NT2/D1 (cell line): ENCODE measurements around the gene WASF2.

Experiments
- DNase-seq: peaks from one replicate; pipeline ENCODE4 v3.0.0-alpha.2; 2011; ENCODE audit warnings: low read depth, low spot score
- H3K27me3 ChIP-seq: 2 replicates; pipeline ENCODE4 v1.6.0; 2011; ENCODE audit warnings: mild to moderate bottlenecking; ENCODE audit not compliant: insufficient read length, insufficient read depth
- H3K36me3 ChIP-seq: 2 replicates; pipeline ENCODE4 v1.6.1; 2011; ENCODE audit warnings: mild to moderate bottlenecking, low read length, mixed read lengths; ENCODE audit not compliant: insufficient read depth, insufficient read length
- H3K4me1 ChIP-seq: 2 replicates; pipeline ENCODE4 v1.5.1; 2011; ENCODE audit not compliant: insufficient read depth, insufficient read length
- H3K4me3 ChIP-seq: 2 replicates; pipeline ENCODE4 v1.5.1; 2011; ENCODE audit warnings: low read depth; ENCODE audit not compliant: insufficient read length
- H3K9ac ChIP-seq: 2 replicates; pipeline ENCODE4 v1.6.0; 2011; ENCODE audit warnings: low read depth; ENCODE audit not compliant: insufficient read length
- H3K9me3 ChIP-seq: 2 replicates; pipeline ENCODE4 v1.5.1; 2011; ENCODE audit warnings: mild to moderate bottlenecking, low read length; ENCODE audit not compliant: insufficient read depth
- SUZ12 ChIP-seq: IDR thresholded peaks from 2 replicates; pipeline ENCODE4 v1.6.1; 2011; ENCODE audit not compliant: insufficient read length, insufficient read depth; ENCODE audit errors: extremely low read depth
- YY1 ChIP-seq: IDR thresholded peaks from 2 replicates; pipeline ENCODE4 v1.6.1; 2011; ENCODE audit not compliant: insufficient read length, insufficient read depth
- ZNF274 ChIP-seq: IDR thresholded peaks from 2 replicates; pipeline ENCODE4 v1.6.1; 2011; ENCODE audit warnings: mild to moderate bottlenecking, low read depth, low read length

The WASF2 gene

GRCh38 chr1:27356619-27357280 is 133.2 kb downstream of the WASF2 start:
- TF ChIP-seq YY1, result no peak
- TF ChIP-seq SUZ12, result no peak
- TF ChIP-seq ZNF274, result no peak
- Histone ChIP-seq H3K9me3 (no peaks in the 10 kb centered on the region), H3K9ac (peak overlapping the region; percentile 42), H3K27me3 (peaks cover 20% of the 10 kb centered on the region), H3K4me1 (peaks cover 22% of the 10 kb centered on the region), H3K36me3 (peaks cover 60% of the 10 kb centered on the region), H3K4me3 (no peak overlapping the region)
- no peak for DNase-seq

- Histone ChIP-seq H3K27me3 (peaks cover 20% of the 10 kb centered on the region), H3K36me3 (peaks cover 55% of the 10 kb centered on the region), H3K4me1 (peaks cover 25% of the 10 kb centered on the region), H3K9ac (no peak overlapping the region), H3K9me3 (no peaks in the 10 kb centered on the region), H3K4me3 (no peak overlapping the region)
- no peak for DNase-seq
- no peak for TF ChIP-seq YY1
- TF ChIP-seq ZNF274, result no peak
- TF ChIP-seq SUZ12, result no peak
Observed at GRCh38 chr1:27356277-27356618, 133.7 kb downstream of the WASF2 start.

GRCh38 chr1:27355683-27356082 is 134.3 kb downstream of the WASF2 start:
- Histone ChIP-seq H3K4me1 (peaks cover 25% of the 10 kb centered on the region), H3K27me3 (peaks cover 20% of the 10 kb centered on the region), H3K9ac (no peak overlapping the region)

More at GRCh38 chr1:27355683-27356082, 134.3 kb downstream of the WASF2 start:
- peaks cover 51% of the 10 kb centered on the region for H3K36me3 ChIP-seq
- H3K9me3 ChIP-seq, result no peaks in the 10 kb centered on the region
- TF ChIP-seq SUZ12 (no peak), YY1 (no peak), ZNF274 (no peak)
- H3K4me3 ChIP-seq, result no peak overlapping the region
- DNase-seq, result no peak
